Measurements from ENCODE around the gene TLDC2. TPM values are rescaled to one million over a fixed set of nuclear protein-coding genes. Genes with fewer than 3 reads are reported as not detected.

The TLDC2 gene
- total and polyA plus RNA-seq, 5 donors from 2014 or later: 0.32 to 0.57 (median 0.41) TPM; not detected in 1

DNA sequence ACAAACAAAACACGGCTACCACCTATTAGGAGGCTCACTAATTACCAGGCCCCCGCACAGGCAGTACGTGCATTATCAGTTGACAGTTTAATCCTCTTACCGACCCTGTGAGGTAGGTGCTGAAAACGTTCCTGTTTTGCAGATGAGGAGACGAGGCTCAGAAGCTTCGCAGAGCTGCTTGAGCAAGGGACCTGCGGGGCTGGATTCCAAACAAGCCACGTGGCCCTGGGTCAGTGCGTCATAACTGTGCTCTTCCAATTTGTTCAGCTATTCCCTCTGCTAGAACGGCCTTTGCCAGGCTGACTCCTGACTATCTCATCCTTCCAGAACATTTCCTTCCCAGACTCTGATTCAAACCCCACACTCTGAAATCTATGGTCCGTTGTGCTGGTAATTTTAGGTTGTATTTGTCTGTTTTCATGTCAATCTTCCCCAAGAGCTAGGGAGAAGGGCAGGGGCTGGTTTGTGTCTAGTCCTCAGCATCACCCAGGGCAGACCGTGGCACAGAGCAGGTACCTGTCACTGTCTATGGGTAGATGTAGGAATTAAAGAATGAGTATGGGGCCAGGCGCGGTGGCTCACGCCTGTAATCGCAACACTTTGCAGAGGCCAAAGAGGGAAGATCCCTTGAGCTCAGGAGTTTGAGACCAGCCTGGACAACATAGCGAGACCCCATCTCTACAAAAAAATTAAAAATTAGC is 28.8 kb upstream of the TLDC2 start:
- Histone ChIP-seq H3K4me3 (ENCODE audit: low read depth, low read length) (no peak overlapping the region), H3K27me3 (ENCODE audit: control insufficient read depth, insufficient read depth, low read length) (no peaks in the 10 kb centered on the region), H3K27ac (ENCODE audit: insufficient read depth, low read length, poor library complexity, severe bottlenecking) (no peak overlapping the region), H3K9me3 (ENCODE audit: control insufficient read depth in 2 of 2, low read length in 2 of 2) (no peaks in the 10 kb centered on the region), H3K4me1 (ENCODE audit: control insufficient read depth, insufficient read depth, low read length, poor library complexity, severe bottlenecking) (no peaks in the 10 kb centered on the region), H3K36me3 (ENCODE audit: control insufficient read depth, insufficient read depth, low read length) (no peaks in the 10 kb centered on the region)
- Mint-ChIP-seq H3K36me3 (no peaks in the 10 kb centered on the region), H3K27me3 (peaks cover 6% of the 10 kb centered on the region), H3K4me3 (no peak overlapping the region), H3K9me3 (peaks cover 0 to 3% (median 0%) of the 10 kb centered on the region in 7 donors), H3K4me1 (peaks cover 6 to 13% (median 10%) of the 10 kb centered on the region in 4 donors), H3K27ac (no peak overlapping the region)
- ATAC-seq (ENCODE audit: low read depth in 2 of 2) (no peak), DNase-seq (no peak)

GRCh38 chr20:36847710-36848040 is 28.3 kb upstream of the TLDC2 start:
- Mint-ChIP-seq H3K27ac (no peak overlapping the region), H3K4me1 (peaks cover 6 to 12% (median 7%) of the 10 kb centered on the region in 4 donors), H3K27me3 (peaks cover 6% of the 10 kb centered on the region), H3K4me3 (no peak overlapping the region), H3K9me3 (peaks cover 0 to 3% (median 0%) of the 10 kb centered on the region in 7 donors), H3K36me3 (no peaks in the 10 kb centered on the region)
- no peaks in the 10 kb centered on the region for H3K36me3 ChIP-seq (ENCODE audit: control insufficient read depth, insufficient read depth, low read length)
- no peak overlapping the region for H3K27ac ChIP-seq (ENCODE audit: insufficient read depth, low read length, poor library complexity, severe bottlenecking)
- no peaks in the 10 kb centered on the region for H3K27me3 ChIP-seq (ENCODE audit: control insufficient read depth, insufficient read depth, low read length)
- no peak for ATAC-seq (ENCODE audit: low read depth in 2 of 2)
- DNase-seq: no peak
- no peaks in the 10 kb centered on the region for H3K4me1 ChIP-seq (ENCODE audit: control insufficient read depth, insufficient read depth, low read length, poor library complexity, severe bottlenecking)
- no peak overlapping the region for H3K4me3 ChIP-seq (ENCODE audit: low read depth, low read length)
- H3K9me3 ChIP-seq (ENCODE audit: control insufficient read depth in 2 of 2, low read length in 2 of 2): no peaks in the 10 kb centered on the region

- H3K4me1 Mint-ChIP-seq: peaks cover 5 to 11% (median 6%) of the 10 kb centered on the region in 4 donors
- H3K4me3 ChIP-seq (ENCODE audit: low read depth, low read length): no peak overlapping the region
- ATAC-seq (ENCODE audit: low read depth in 2 of 2) (no peak), DNase-seq (no peak)
- H3K36me3 Mint-ChIP-seq: no peaks in the 10 kb centered on the region
- no peaks in the 10 kb centered on the region for H3K4me1 ChIP-seq (ENCODE audit: control insufficient read depth, insufficient read depth, low read length, poor library complexity, severe bottlenecking)
- H3K27ac Mint-ChIP-seq: no peak overlapping the region
- H3K36me3 ChIP-seq (ENCODE audit: control insufficient read depth, insufficient read depth, low read length): no peaks in the 10 kb centered on the region
- peaks cover 0 to 3% (median 0%) of the 10 kb centered on the region in 7 donors for H3K9me3 Mint-ChIP-seq
- no peak overlapping the region for H3K4me3 Mint-ChIP-seq
- H3K27me3 Mint-ChIP-seq: peaks cover 4% of the 10 kb centered on the region
- no peak overlapping the region for H3K27ac ChIP-seq (ENCODE audit: insufficient read depth, low read length, poor library complexity, severe bottlenecking)
- no peaks in the 10 kb centered on the region for H3K27me3 ChIP-seq (ENCODE audit: control insufficient read depth, insufficient read depth, low read length)
- H3K9me3 ChIP-seq (ENCODE audit: control insufficient read depth in 2 of 2, low read length in 2 of 2): no peaks in the 10 kb centered on the region
Observed at GRCh38 chr20:36848078-36848660, 27.8 kb upstream of the TLDC2 start.

DNA sequence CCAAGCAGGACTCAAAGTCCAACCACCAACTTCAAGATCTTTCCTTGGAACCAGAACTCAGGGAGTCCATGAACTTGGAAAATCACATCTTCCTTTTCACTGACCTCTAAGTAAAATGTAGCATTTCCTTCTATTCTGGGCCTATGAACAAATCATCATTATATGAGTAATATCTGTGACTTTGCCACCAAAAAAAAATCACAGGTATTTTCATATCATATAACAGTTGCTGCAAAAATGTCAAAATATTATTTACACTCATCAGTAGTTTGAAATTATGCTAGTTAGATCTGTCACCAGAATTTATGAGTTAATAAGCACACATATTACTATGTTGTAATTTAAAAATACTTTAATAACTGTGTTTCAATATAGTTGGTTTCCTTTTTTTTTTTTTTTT is 27.3 kb upstream of the TLDC2 start:
- Histone ChIP-seq H3K27me3 (ENCODE audit: control insufficient read depth, insufficient read depth, low read length) (no peaks in the 10 kb centered on the region), H3K36me3 (ENCODE audit: control insufficient read depth, insufficient read depth, low read length) (no peaks in the 10 kb centered on the region), H3K27ac (ENCODE audit: insufficient read depth, low read length, poor library complexity, severe bottlenecking) (no peak overlapping the region), H3K9me3 (ENCODE audit: control insufficient read depth in 2 of 2, low read length in 2 of 2) (no peaks in the 10 kb centered on the region), H3K4me3 (ENCODE audit: low read depth, low read length) (no peak overlapping the region), H3K4me1 (ENCODE audit: control insufficient read depth, insufficient read depth, low read length, poor library complexity, severe bottlenecking) (no peaks in the 10 kb centered on the region)
- Mint-ChIP-seq H3K4me1 (peaks cover 0 to 6% (median under 1%) of the 10 kb centered on the region in 4 donors), H3K27me3 (no peaks in the 10 kb centered on the region), H3K27ac (no peak overlapping the region), H3K9me3 (peaks cover 0 to 3% (median 0%) of the 10 kb centered on the region in 7 donors), H3K36me3 (no peaks in the 10 kb centered on the region), H3K4me3 (no peak overlapping the region)
- DNase-seq: no peak
- ATAC-seq (ENCODE audit: low read depth in 2 of 2): no peak

- Histone ChIP-seq H3K27ac (ENCODE audit: insufficient read depth, low read length, poor library complexity, severe bottlenecking) (no peak overlapping the region), H3K27me3 (ENCODE audit: control insufficient read depth, insufficient read depth, low read length) (no peaks in the 10 kb centered on the region), H3K36me3 (ENCODE audit: control insufficient read depth, insufficient read depth, low read length) (no peaks in the 10 kb centered on the region), H3K9me3 (ENCODE audit: control insufficient read depth in 2 of 2, low read length in 2 of 2) (no peaks in the 10 kb centered on the region), H3K4me3 (ENCODE audit: low read depth, low read length) (no peak overlapping the region), H3K4me1 (ENCODE audit: control insufficient read depth, insufficient read depth, low read length, poor library complexity, severe bottlenecking) (no peaks in the 10 kb centered on the region)
- H3K4me1 Mint-ChIP-seq: peaks cover 0 to 5% (median 1%) of the 10 kb centered on the region in 4 donors
- ATAC-seq (ENCODE audit: low read depth in 2 of 2) (no peak), DNase-seq (no peak)
- H3K9me3 Mint-ChIP-seq: peaks cover 0 to 3% (median 0%) of the 10 kb centered on the region in 7 donors
- no peaks in the 10 kb centered on the region for H3K36me3 Mint-ChIP-seq
- H3K27ac Mint-ChIP-seq: no peak overlapping the region
- no peaks in the 10 kb centered on the region for H3K27me3 Mint-ChIP-seq
- no peak overlapping the region for H3K4me3 Mint-ChIP-seq
Observed at GRCh38 chr20:36849333-36850065, 26.4 kb upstream of the TLDC2 start.

DNA sequence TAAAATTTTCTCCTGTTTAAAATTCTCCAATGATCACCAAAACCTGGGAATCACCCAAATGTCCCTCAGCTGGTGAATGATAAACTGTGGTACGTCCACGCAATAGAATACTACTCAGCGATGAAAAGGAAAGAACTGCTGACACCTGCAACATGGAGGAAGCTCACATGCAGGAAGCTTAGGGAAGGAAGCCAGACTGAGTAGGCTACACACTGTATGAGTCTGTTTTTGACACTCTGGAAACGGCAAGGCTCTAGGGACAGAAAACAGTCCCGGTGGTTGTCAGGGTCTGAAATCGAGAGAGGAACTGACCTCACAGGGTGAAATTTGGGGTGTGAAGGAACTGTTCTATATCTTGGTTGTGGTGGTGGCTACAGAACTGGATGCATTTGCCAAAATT is 25.2 kb upstream of the TLDC2 start:
- no peak overlapping the region for H3K27ac ChIP-seq (ENCODE audit: insufficient read depth, low read length, poor library complexity, severe bottlenecking)
- no peaks in the 10 kb centered on the region for H3K9me3 ChIP-seq (ENCODE audit: control insufficient read depth in 2 of 2, low read length in 2 of 2)
- no peak overlapping the region for H3K27ac Mint-ChIP-seq
- no peaks in the 10 kb centered on the region for H3K27me3 ChIP-seq (ENCODE audit: control insufficient read depth, insufficient read depth, low read length)
- H3K27me3 Mint-ChIP-seq: no peaks in the 10 kb centered on the region
- DNase-seq (no peak), ATAC-seq (ENCODE audit: low read depth in 2 of 2) (no peak)
- no peak overlapping the region for H3K4me3 ChIP-seq (ENCODE audit: low read depth, low read length)
- H3K4me1 Mint-ChIP-seq: peaks cover 0 to 5% (median 3%) of the 10 kb centered on the region in 4 donors
- no peaks in the 10 kb centered on the region for H3K4me1 ChIP-seq (ENCODE audit: control insufficient read depth, insufficient read depth, low read length, poor library complexity, severe bottlenecking)
- H3K4me3 Mint-ChIP-seq: no peak overlapping the region
- no peaks in the 10 kb centered on the region for H3K36me3 ChIP-seq (ENCODE audit: control insufficient read depth, insufficient read depth, low read length)
- H3K9me3 Mint-ChIP-seq: peaks cover 0 to 3% (median 0%) of the 10 kb centered on the region in 7 donors
- no peaks in the 10 kb centered on the region for H3K36me3 Mint-ChIP-seq

DNA sequence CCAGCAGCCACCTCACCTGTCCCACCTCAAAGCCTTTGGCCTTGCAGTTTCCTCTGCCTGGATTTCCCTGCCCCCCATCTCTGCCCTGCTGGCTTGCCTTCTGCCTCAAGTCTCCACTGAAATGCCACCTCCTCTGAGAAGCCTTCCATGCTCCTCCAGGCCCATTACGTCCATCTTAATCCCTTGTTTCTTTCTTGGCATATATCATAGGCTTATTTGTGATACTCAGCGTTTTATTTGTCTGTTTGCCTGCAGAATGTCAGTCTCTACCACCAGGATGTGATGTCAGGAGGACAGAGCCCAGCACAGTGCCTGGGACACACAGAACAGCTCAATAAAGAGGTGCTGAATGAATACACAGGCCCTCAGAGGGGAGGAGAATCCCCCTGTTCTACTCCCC is 24.4 kb upstream of the TLDC2 start:
- peaks cover 0 to 3% (median 0%) of the 10 kb centered on the region in 7 donors for H3K9me3 Mint-ChIP-seq
- H3K4me1 Mint-ChIP-seq: peaks cover 0 to 11% (median 7%) of the 10 kb centered on the region in 4 donors
- no peak for DNase-seq
- Histone ChIP-seq H3K4me3 (ENCODE audit: low read depth, low read length) (no peak overlapping the region), H3K27me3 (ENCODE audit: control insufficient read depth, insufficient read depth, low read length) (no peaks in the 10 kb centered on the region), H3K9me3 (ENCODE audit: control insufficient read depth in 2 of 2, low read length in 2 of 2) (no peaks in the 10 kb centered on the region), H3K4me1 (ENCODE audit: control insufficient read depth, insufficient read depth, low read length, poor library complexity, severe bottlenecking) (peaks cover 5% of the 10 kb centered on the region), H3K36me3 (ENCODE audit: control insufficient read depth, insufficient read depth, low read length) (no peaks in the 10 kb centered on the region), H3K27ac (ENCODE audit: insufficient read depth, low read length, poor library complexity, severe bottlenecking) (no peak overlapping the region)
- H3K36me3 Mint-ChIP-seq: no peaks in the 10 kb centered on the region
- ATAC-seq (ENCODE audit: low read depth in 2 of 2): no peak
- H3K4me3 Mint-ChIP-seq: peak overlapping the region in 1 of 4 donors; percentile 66
- H3K27me3 Mint-ChIP-seq: no peaks in the 10 kb centered on the region
- H3K27ac Mint-ChIP-seq: no peak overlapping the region

Measured in CD4-positive, CD25-positive, alpha-beta regulatory T cell (primary cell).